ENCODE results near the gene CNOT10. TPM values are rescaled to one million over a fixed set of nuclear protein-coding genes. Genes with fewer than 3 reads are reported as not detected.
"Not testable (repeated sequence)": the region's sequence is repeated elsewhere in the genome, so short reads cannot be mapped to it uniquely, and the experiment has no call there.

The CNOT10 gene
- total RNA-seq, 1 donor from 2014 or later: 82.9 TPM

DNA sequence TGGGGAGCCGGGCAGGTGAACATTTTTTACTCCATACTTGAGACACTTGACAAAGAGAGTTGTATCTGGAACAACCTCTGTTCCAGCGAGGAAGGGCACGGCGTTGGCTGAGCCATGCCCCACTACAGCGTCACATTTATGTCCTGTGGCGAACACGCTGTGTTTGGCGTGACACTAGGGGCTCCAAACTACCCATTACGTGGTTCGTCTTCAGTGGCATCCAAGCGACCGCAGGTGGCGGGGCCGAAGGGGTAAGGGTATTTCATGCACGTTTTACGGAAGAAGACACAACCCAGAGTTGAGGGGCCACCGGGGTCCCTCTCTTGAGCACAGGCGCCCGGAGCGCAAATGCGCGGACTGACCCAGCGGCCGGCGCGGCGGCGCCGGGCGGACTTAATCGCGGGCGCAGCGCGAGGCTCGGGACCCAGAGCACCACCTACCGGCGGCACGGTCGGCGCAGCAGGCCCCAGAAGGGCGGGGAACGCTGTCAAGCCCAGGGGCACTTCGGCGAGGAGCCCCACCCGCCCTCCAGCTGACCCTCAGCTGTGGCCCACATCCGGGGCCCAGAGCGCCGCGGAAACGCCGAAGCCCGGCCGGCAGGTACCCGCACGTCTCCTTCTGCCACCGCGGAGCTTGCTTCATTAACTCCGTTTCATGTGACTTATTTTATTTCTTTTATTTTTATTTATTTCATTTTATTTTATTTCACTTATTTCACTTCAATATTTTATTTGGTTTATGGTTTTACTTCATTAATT is 96.4 kb downstream of the CNOT10 start:
- Mint-ChIP-seq H3K9me3 (peaks cover 3% of the 10 kb centered on the region), H3K27ac (peak overlapping the region; percentile 87), H3K27me3 (ENCODE audit: insufficient read depth, low read depth) (peaks cover 16% of the 10 kb centered on the region), H3K4me1 (peaks cover 30% of the 10 kb centered on the region), H3K36me3 (peaks cover 16% of the 10 kb centered on the region), H3K4me3 (peak overlapping the region; percentile 92)
- TF ChIP-seq, protein P1, sequence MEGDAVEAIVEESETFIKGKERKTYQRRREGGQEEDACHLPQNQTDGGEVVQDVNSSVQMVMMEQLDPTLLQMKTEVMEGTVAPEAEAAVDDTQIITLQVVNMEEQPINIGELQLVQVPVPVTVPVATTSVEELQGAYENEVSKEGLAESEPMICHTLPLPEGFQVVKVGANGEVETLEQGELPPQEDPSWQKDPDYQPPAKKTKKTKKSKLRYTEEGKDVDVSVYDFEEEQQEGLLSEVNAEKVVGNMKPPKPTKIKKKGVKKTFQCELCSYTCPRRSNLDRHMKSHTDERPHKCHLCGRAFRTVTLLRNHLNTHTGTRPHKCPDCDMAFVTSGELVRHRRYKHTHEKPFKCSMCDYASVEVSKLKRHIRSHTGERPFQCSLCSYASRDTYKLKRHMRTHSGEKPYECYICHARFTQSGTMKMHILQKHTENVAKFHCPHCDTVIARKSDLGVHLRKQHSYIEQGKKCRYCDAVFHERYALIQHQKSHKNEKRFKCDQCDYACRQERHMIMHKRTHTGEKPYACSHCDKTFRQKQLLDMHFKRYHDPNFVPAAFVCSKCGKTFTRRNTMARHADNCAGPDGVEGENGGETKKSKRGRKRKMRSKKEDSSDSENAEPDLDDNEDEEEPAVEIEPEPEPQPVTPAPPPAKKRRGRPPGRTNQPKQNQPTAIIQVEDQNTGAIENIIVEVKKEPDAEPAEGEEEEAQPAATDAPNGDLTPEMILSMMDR (IDR thresholded peaks at IDR 0.05): peak; percentile 81
- no peak for TF ChIP-seq EZH2 (IDR thresholded peaks at IDR 0.05)
- TF ChIP-seq EZH2phosphoT487 (IDR thresholded peaks at IDR 0.05): no peak
- peaks cover 17% of the 10 kb centered on the region for H3K4me1 ChIP-seq
- H3K4me3 ChIP-seq: peak overlapping the region; percentile 55
- peaks cover 19% of the 10 kb centered on the region for H3K27me3 ChIP-seq
- H3K27ac ChIP-seq: peak overlapping the region; percentile 90
- DNase-seq (ENCODE audit: low spot score): peak; percentile 95
- peaks cover 43% of the 10 kb centered on the region for H3F3A ChIP-seq (ENCODE audit: low read depth)
- no peaks in the 10 kb centered on the region for H3K9me3 ChIP-seq (ENCODE audit: low read depth)
- H4K20me1 ChIP-seq (ENCODE audit: low read depth): peaks cover 20% of the 10 kb centered on the region
- peak overlapping the region; percentile 85 for H3K4me2 ChIP-seq
- H3K36me3 ChIP-seq: no peaks in the 10 kb centered on the region
- peak overlapping the region; percentile 77 for H2AFZ ChIP-seq (replicated peaks)
- H3K9ac ChIP-seq: no peak overlapping the region
- peaks cover 19% of the 10 kb centered on the region for H3K79me2 ChIP-seq (ENCODE audit: low read depth)

DNA sequence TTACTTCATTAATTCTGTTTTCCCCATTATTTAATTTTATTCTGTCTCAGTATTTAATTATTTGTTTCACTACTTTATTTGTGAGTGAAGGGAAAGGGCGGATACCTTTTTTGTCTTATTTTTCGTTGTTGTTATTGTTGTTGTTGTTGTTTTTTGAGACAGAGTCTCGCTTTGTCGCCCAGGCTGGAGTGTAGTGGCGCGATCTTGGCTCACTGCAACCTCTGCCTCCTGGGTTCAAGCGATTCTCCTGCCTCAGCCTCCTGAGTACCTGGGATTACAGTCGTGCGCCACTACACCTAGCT is 96.9 kb downstream of the CNOT10 start:
- H4K20me1 ChIP-seq (ENCODE audit: low read depth): peaks cover 20% of the 10 kb centered on the region
- H3K4me1 Mint-ChIP-seq: peaks cover 30% of the 10 kb centered on the region
- H3K4me3 Mint-ChIP-seq: peak overlapping the region; percentile 59
- not testable (repeated sequence) for H3K9ac ChIP-seq; H3K27ac ChIP-seq; H3K27ac Mint-ChIP-seq; H3K9me3 Mint-ChIP-seq; H3K36me3 ChIP-seq; H3K9me3 ChIP-seq (ENCODE audit: low read depth); H2AFZ ChIP-seq (replicated peaks); DNase-seq (ENCODE audit: low spot score)
- peaks cover 19% of the 10 kb centered on the region for H3K27me3 ChIP-seq
- peaks cover 14% of the 10 kb centered on the region for H3K36me3 Mint-ChIP-seq
- peak overlapping the region; percentile 55 for H3K4me3 ChIP-seq
- peaks cover 19% of the 10 kb centered on the region for H3K79me2 ChIP-seq (ENCODE audit: low read depth)
- peaks cover 43% of the 10 kb centered on the region for H3F3A ChIP-seq (ENCODE audit: low read depth)
- H3K4me2 ChIP-seq: peak overlapping the region; percentile 85
- H3K4me1 ChIP-seq: peaks cover 17% of the 10 kb centered on the region
- peaks cover 16% of the 10 kb centered on the region for H3K27me3 Mint-ChIP-seq (ENCODE audit: insufficient read depth, low read depth)

DNA sequence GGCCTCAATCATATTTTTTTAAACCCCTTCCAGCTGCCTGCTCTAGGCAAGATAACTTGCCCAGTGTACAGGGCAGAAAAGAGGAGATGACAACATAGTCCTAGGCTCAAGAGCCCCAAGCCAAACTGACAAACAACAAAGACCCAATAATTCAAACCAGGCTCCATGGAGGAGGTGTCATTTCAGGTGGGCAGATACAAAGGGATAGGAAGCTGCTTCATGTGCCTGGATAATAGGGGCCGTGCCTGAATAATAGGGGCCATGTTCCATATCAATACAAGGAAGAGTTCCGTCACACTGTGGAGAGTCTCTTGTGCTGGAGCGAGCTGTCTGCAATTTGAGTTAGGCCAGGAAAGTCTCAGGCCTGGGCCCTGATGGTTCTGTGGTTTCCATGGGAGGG is 97.4 kb downstream of the CNOT10 start:
- no peak overlapping the region for H2AFZ ChIP-seq (replicated peaks)
- H3K9me3 Mint-ChIP-seq: peaks cover 3% of the 10 kb centered on the region
- H3K36me3 ChIP-seq: no peaks in the 10 kb centered on the region
- no peak overlapping the region for H3K27ac Mint-ChIP-seq
- peaks cover 19% of the 10 kb centered on the region for H3K27me3 ChIP-seq
- DNase-seq (ENCODE audit: low spot score): no peak
- H3K9me3 ChIP-seq (ENCODE audit: low read depth): no peaks in the 10 kb centered on the region
- no peak overlapping the region for H3K4me2 ChIP-seq
- no peak overlapping the region for H3K9ac ChIP-seq
- H3K27me3 Mint-ChIP-seq (ENCODE audit: insufficient read depth, low read depth): peaks cover 16% of the 10 kb centered on the region
- H3K79me2 ChIP-seq (ENCODE audit: low read depth): peaks cover 19% of the 10 kb centered on the region
- H3K4me3 Mint-ChIP-seq: peak overlapping the region; percentile 59
- peaks cover 17% of the 10 kb centered on the region for H3K4me1 ChIP-seq
- peaks cover 32% of the 10 kb centered on the region for H3K4me1 Mint-ChIP-seq
- H3K27ac ChIP-seq: no peak overlapping the region
- H4K20me1 ChIP-seq (ENCODE audit: low read depth): peaks cover 20% of the 10 kb centered on the region
- TF ChIP-seq, protein P1 (IDR thresholded peaks at IDR 0.05): no peak
- TF ChIP-seq EZH2 (IDR thresholded peaks at IDR 0.05) (no peak), EZH2phosphoT487 (IDR thresholded peaks at IDR 0.05) (no peak)
- H3K4me3 ChIP-seq: no peak overlapping the region
- H3K36me3 Mint-ChIP-seq: peaks cover 13% of the 10 kb centered on the region
- peaks cover 45% of the 10 kb centered on the region for H3F3A ChIP-seq (ENCODE audit: low read depth)

DNA sequence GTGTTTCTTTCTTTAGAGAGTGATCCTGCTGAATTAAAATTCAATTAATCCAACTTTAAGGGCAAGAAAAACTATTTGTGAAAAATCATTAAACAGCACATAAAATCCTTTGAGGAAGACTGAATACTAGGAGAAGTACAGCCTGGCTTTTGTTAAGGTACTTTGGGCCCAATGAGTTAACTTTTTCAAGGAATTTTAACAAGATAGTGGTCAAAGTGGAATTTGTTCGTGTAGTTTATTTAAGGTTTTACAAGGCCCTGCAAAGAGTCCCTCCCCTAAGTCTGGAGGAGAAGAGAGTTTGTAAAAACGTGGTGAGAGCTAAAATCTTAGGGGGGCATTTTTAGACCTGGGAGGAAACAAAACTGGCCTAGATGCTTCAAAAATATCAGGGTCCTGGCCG is 106.8 kb downstream of the CNOT10 start:
- no peak overlapping the region for H3K9ac ChIP-seq
- Mint-ChIP-seq H3K36me3 (no peaks in the 10 kb centered on the region), H3K4me1 (peaks cover 17% of the 10 kb centered on the region), H3K9me3 (peaks cover 4% of the 10 kb centered on the region), H3K27me3 (ENCODE audit: insufficient read depth, low read depth) (peaks cover 5% of the 10 kb centered on the region), H3K27ac (peak overlapping the region; percentile 27), H3K4me3 (no peak overlapping the region)
- peak overlapping the region; percentile 5 for H2AFZ ChIP-seq (replicated peaks)
- H3K4me1 ChIP-seq: peaks cover 5% of the 10 kb centered on the region
- no peaks in the 10 kb centered on the region for H3K79me2 ChIP-seq (ENCODE audit: low read depth)
- H3K27me3 ChIP-seq: no peaks in the 10 kb centered on the region
- no peaks in the 10 kb centered on the region for H3K9me3 ChIP-seq (ENCODE audit: low read depth)
- H3K4me3 ChIP-seq: no peak overlapping the region
- H3K27ac ChIP-seq: peak overlapping the region; percentile 27
- peaks cover 11% of the 10 kb centered on the region for H3F3A ChIP-seq (ENCODE audit: low read depth)
- no peak overlapping the region for H3K4me2 ChIP-seq
- no peak for DNase-seq (ENCODE audit: low spot score)
- TF ChIP-seq EZH2 (IDR thresholded peaks at IDR 0.05): no peak
- TF ChIP-seq, protein P1 (IDR thresholded peaks at IDR 0.05): no peak
- no peak for TF ChIP-seq EZH2phosphoT487 (IDR thresholded peaks at IDR 0.05)
- no peaks in the 10 kb centered on the region for H3K36me3 ChIP-seq
- no peaks in the 10 kb centered on the region for H4K20me1 ChIP-seq (ENCODE audit: low read depth)

Data from neural progenitor cell (in vitro differentiated cells).